ENCODE data around the gene NAALADL2. TPM values are rescaled to one million over a fixed set of nuclear protein-coding genes. Genes with fewer than 3 reads are reported as not detected.
"Not testable (repeated sequence)": the region's sequence is repeated elsewhere in the genome, so short reads cannot be mapped to it uniquely, and the experiment has no call there.

Gene NAALADL2
- total RNA-seq, 1 experiment from 2014 or later = 0.63 TPM

DNA sequence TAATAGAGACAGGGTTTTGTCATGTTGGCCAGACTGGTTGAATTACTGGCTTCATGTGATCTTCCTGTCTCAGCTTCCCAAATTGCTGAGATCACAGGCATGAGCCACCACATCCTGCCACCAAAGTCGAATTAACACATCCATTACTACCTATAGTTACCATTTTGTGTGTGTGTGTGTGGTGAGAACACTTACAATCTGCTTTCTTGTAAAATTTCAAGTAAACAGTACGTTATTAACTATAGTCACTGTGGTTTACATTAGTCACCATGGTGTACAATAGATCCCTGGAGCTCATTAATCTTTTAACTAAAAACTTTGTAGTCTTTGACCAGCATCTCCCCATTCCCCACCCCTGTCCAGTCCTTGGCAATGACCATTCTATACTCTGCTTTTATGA lies 270.0 kb downstream of the NAALADL2 start:
- DNase-seq (ENCODE audit: low read depth) = peak; percentile 60

GRCh38 chr3:175129571-175129970 lies 270.4 kb downstream of the NAALADL2 start:
- DNase-seq (ENCODE audit: low read depth) = no peak

GRCh38 chr3:175131866-175132265 lies 272.7 kb downstream of the NAALADL2 start:
- not testable (repeated sequence) for DNase-seq (ENCODE audit: low read depth)

DNA sequence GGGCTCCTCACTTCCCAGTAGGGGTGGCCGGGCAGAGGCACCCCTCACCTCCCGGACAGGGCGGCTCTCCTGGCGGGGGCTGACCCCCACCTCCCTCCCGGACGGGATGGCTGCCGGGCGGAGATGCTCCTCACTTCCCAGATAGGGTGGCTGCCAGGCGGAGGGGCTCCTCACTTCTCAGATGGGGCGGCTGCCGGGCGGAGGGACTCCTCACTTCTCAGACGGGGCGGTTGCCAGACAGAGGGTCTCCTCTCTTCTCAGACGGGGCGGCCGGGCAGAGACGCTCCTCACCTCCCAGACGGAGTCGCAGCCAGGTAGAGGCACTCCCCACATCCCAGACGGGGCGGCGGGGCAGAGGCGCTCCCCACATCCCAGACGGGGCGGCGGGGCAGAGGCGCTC lies 273.6 kb downstream of the NAALADL2 start:
- not testable (repeated sequence) for DNase-seq (ENCODE audit: low read depth)

GRCh38 chr3:175144368-175144767 lies 285.2 kb downstream of the NAALADL2 start:
- DNase-seq (ENCODE audit: low read depth) = no peak

DNA sequence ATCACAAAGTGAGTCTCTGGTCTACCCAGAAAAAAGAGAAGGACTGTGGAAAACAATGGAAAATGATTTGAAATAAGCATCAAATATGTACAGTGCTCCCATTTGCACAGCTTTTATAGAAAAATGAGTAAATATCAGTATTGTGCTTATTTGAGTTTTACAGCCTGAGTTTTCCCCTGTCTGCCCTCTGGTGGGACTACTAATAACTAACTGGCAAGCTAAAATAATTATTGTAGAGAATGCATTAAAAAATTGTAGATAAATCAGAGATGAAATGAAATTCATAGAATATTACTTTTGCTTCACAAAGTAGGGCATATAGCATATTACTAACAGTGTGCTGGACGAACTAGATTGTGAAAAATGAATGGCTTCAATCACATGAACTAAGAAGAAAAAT lies 287.1 kb downstream of the NAALADL2 start:
- no peak for DNase-seq (ENCODE audit: low read depth)

GRCh38 chr3:175149675-175150074 lies 290.5 kb downstream of the NAALADL2 start:
- DNase-seq (ENCODE audit: low read depth) = no peak

DNA sequence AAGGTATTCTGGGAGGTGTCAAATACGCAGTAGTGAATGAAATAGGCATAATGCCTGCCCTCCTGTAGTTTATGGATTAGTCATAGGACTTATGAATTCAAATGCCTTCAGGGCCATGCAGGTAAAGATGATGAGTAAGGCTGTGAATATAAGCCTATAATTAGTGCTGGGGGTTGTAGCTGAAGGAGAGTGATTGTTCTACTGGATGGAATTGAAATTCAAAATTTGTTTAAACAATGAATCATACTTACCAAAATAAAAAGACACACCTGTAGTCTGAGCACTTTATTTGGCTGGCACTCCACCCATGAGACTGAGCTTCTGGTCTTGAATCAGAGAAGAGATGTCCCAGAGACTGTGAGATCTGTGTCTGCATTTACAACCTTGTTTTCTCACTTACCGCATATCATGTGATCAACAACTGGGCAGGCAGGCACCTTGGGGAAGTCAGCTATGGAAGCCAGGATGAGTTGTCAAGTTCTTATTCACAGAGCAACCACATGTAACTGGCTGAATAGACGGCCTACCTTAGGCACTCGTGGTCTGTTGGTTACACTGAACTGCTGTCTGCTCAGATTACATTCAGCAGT lies 291.8 kb downstream of the NAALADL2 start:
- DNase-seq (ENCODE audit: low read depth) = peak; percentile 76

GRCh38 chr3:175153595-175153994 lies 294.5 kb downstream of the NAALADL2 start:
- DNase-seq (ENCODE audit: low read depth) = no peak

DNA sequence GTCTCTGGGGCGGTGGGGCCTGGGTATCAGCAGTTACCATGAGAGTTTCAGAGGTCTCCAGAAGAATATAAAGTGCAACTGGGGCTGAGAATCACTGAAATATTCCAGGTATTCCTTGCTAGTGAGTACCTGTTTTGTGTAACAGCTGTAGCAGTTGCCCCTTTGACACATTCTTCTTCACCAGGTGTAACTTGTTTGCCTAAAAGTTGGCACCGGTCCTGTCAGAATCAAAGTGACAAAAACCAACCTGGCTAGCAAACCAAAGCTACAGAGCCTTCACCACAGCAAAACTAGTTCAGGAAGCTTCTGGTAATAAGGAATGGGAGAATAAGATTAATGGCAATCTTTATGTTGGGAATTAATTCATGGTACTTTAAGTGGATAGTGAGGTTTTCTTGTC lies 296.0 kb downstream of the NAALADL2 start:
- no peak for DNase-seq (ENCODE audit: low read depth)

DNA sequence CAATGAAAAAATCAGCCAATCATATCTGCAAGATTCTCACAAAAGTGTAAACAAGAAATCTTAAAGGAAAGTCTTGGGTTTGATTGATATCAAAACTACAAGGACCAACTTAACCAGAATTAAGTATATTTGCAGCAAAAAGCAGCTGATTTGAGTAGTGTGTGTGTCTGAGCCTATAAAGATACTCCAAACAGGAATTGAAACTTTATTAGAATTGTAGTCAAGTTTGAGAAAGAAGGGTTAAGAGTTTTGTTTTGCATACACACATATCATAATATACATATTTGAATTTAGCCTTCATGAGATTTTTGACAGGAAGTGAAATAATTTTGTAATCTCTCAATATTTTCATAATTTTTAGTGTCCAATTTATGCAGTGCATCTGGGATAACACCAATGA lies 300.1 kb downstream of the NAALADL2 start:
- no peak for DNase-seq (ENCODE audit: low read depth)

DNA sequence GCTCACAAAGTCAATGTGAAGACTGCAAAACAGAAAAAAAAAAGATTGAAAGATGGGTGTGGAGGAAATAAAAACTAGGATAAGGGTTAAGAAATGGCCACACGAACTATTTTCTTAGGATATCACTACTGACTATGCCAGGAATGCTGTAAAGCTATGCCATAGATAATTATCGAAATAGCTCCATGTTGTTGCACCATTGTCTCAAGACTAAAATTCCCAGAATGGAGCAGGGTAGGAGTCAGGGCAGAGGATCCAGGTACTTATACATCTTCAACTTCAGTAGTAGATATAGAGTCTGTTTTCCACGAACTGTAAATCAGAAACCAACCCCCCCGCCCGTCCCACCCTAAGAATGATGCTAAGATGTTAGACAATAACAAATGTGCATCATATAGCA lies 302.2 kb downstream of the NAALADL2 start:
- no peak for DNase-seq (ENCODE audit: low read depth)

DNA sequence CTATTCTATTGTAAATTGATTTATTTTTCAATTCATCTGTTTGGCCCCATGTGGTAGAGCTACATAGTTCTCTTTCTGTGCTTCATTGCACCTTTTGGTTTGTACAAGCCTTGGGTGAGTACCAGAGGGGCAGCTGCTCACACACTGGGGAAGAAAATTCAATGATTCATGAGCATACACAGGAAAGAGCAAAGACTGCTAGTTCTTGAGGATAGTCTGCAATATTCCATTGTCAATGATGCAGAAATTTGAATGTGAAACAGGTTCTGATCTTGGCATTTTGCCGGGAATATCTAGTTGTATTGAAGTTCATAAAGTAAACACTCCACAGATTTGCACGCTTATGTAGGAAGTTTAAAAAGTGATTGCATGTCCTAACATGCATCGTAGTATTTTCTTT lies 304.6 kb downstream of the NAALADL2 start:
- DNase-seq (ENCODE audit: low read depth) = no peak

GRCh38 chr3:175173117-175173516 lies 314.0 kb downstream of the NAALADL2 start:
- not testable (repeated sequence) for DNase-seq (ENCODE audit: low read depth)

DNA sequence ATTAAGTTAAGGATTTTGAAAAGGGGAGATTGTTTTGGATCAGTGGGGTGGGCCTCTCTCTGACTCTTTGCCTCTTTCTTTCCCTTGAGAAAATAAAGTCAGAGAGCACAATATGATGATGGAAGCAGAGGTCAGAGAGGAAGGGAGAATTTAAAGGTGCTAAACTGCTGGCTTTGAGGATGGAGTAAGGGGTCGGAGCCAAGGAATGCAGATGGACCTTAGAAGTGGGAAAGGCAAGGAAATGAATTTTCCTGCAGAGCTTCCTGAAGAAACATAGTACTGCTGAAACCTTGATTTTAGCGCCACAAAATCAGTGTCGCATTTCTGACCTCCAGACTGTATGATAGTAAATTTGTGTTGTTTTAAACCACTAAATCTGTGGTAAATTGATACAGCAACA lies 317.4 kb downstream of the NAALADL2 start:
- no peak for DNase-seq (ENCODE audit: low read depth)

DNA sequence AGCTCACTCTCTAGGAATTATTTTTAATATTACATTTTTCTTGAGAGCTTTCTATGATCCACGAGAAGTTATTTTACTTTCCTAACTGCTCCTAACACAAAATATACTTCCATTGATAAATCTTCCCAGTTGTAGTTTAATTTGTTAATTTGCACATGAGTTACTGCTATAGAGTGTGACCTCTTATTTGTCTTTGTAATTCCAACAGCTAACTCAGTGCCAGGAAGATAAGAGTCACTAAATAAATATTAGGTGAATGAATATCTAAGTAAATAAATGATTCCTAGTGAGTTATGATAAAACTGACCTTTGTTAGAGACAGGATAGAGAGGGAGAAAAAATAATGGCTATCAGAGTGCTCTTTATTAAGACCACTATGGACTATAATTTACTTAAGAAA lies 319.9 kb downstream of the NAALADL2 start:
- DNase-seq (ENCODE audit: low read depth) = no peak

- no peak for DNase-seq (ENCODE audit: low read depth)
Observed at GRCh38 chr3:175184392-175184791, 325.3 kb downstream of the NAALADL2 start.

DNA sequence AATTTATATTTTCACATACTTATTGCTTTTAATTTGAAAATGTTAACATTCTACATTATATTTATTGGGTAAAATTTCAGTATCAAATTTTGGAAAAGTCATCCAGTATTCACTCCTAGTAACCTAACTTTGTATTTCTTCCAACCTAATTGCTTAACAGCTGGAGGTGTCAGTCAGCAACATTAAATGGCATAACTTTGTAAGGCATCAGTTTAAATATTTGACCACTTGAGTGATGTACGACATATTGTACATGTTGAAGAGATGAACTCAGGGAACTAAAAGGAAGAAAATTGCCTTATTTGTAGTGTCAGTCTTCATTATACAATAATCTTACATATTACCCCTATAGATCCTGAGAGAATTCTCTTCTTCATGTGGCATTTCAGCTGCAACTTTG lies 326.8 kb downstream of the NAALADL2 start:
- no peak for DNase-seq (ENCODE audit: low read depth)

GRCh38 chr3:175186511-175186910 lies 327.4 kb downstream of the NAALADL2 start:
- no peak for DNase-seq (ENCODE audit: low read depth)

DNA sequence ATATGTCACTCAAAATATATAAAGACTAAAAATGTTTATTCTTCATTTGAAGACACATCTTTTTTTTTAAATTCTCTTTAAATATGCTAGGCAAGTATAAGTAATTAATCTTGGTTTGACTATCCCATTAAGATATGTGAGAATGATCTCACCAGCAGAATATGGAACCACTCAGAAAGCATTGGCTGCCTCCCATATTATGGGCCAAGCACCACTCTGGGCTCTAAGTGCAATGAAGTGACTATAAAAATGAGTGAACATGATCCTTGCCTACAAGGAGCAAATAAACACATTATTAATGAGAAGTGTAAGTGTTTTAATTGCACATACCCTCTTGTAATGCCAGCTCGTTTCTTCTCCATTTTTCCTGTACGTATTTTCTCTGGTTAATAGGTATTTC lies 328.5 kb downstream of the NAALADL2 start:
- no peak for DNase-seq (ENCODE audit: low read depth)

DNA sequence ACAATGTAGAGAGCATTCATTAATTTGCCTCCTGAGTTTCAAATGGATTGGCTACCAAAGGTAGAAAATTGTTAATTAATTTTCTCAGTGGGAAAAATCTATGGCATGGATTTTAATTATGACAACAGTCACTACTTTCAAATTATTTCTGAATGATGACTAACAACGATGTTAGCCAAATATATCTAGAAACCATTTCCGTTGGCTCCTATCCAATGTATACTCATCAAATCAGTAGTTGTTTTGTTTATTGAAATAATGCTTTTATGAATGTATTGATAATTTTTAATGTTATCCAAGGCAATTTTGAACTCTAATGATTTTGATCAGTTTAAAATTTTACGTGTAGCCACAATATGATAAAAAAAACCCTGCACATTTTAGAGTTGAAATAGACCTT lies 333.4 kb downstream of the NAALADL2 start:
- DNase-seq (ENCODE audit: low read depth) = peak; percentile 18

DNA sequence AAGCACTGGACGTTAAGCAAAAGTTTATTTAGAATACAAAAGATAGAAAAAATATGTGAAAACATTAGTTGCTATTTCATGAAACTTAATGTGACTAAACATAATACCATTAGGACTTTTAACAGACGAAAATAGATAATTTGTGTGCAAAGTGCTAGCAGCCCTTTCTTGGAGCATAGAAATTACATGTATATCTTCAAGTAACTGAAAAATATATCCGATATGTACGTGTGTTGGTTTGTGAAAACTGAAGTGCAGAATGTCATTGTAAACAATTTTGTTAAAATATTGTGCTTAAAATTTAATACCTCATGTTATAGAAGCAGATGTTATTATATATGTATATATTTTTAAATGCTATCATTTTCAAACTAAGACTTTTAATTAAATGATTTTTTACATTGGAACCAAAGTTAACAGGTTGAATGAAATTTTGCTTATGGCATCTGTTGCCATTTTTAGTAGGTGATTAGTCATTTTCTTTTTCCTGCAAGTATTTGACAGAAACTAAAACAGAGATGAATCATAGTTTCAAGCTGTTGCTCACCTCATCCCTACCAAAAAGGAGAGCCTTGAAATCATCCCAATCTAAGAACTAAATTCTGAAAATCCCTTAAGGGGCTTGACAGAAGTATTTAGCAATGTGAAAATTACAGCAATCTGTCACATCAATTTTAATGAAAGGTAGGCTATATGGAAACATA lies 334.8 kb downstream of the NAALADL2 start:
- DNase-seq (ENCODE audit: low read depth) = peak; percentile 75

Measured in HT1080 (cell line).